ENCODE results near the gene VWA3A. TPM values are rescaled to one million over a fixed set of nuclear protein-coding genes. Genes with fewer than 3 reads are reported as not detected.

The VWA3A gene
- total RNA-seq, 1 donor from 2014 or later: not detected

DNA sequence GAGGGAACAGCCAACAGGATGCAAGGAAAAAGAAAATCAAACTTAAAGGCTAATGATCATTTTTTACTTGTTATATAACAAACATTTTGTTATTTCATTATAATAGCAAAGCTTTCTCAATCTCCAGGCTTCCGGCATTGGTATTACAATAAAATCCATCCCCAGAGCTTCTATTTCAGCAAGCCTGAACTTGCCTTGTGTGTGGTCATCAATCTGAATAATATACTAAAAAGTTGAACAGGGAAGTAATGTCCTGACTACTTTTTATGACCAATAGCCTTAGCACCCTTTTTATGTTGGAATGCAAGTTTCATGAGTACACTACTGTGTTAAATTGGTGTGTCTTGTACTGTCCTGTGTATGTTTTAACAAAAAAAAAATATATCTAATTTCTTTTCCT, 27.1 kb upstream of the VWA3A start:
- no peak for TF ChIP-seq EZH2 (IDR thresholded peaks at IDR 0.05; ENCODE audit: insufficient read depth, low read length)
- TF ChIP-seq, protein P1, sequence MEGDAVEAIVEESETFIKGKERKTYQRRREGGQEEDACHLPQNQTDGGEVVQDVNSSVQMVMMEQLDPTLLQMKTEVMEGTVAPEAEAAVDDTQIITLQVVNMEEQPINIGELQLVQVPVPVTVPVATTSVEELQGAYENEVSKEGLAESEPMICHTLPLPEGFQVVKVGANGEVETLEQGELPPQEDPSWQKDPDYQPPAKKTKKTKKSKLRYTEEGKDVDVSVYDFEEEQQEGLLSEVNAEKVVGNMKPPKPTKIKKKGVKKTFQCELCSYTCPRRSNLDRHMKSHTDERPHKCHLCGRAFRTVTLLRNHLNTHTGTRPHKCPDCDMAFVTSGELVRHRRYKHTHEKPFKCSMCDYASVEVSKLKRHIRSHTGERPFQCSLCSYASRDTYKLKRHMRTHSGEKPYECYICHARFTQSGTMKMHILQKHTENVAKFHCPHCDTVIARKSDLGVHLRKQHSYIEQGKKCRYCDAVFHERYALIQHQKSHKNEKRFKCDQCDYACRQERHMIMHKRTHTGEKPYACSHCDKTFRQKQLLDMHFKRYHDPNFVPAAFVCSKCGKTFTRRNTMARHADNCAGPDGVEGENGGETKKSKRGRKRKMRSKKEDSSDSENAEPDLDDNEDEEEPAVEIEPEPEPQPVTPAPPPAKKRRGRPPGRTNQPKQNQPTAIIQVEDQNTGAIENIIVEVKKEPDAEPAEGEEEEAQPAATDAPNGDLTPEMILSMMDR (IDR thresholded peaks at IDR 0.05; ENCODE audit: insufficient read depth, low read depth, low read length): no peak
- no peak overlapping the region for H3K27ac ChIP-seq (ENCODE audit: low read depth, low read length)
- peaks cover 33% of the 10 kb centered on the region for H3K79me2 ChIP-seq (ENCODE audit: insufficient read depth, low read length)
- no peak overlapping the region for H3K9ac ChIP-seq (ENCODE audit: low read length)
- H2AFZ ChIP-seq (ENCODE audit: low read depth, low read length): no peak overlapping the region
- H3K4me1 ChIP-seq (ENCODE audit: insufficient read depth, low read length): no peaks in the 10 kb centered on the region
- Mint-ChIP-seq H3K9me3 (ENCODE audit: unreplicated experiment) (peaks cover 5% of the 10 kb centered on the region), H3K4me1 (ENCODE audit: low read depth, unreplicated experiment) (peaks cover 11% of the 10 kb centered on the region), H3K27me3 (ENCODE audit: low read depth, unreplicated experiment) (no peaks in the 10 kb centered on the region), H3K27ac (ENCODE audit: unreplicated experiment) (no peak overlapping the region), H3K36me3 (ENCODE audit: low read depth, unreplicated experiment) (peaks cover 9% of the 10 kb centered on the region), H3K4me3 (ENCODE audit: unreplicated experiment) (no peak overlapping the region)
- H3K9me3 ChIP-seq (ENCODE audit: insufficient read depth, low read depth, low read length): no peaks in the 10 kb centered on the region
- H4K20me1 ChIP-seq (ENCODE audit: insufficient read depth, low read length): peaks cover 24% of the 10 kb centered on the region
- FAIRE-seq (no peak), DNase-seq (ENCODE audit: low read depth) (no peak)
- H3K4me3 ChIP-seq (ENCODE audit: insufficient read depth, low read depth, low read length): no peak overlapping the region
- no peak overlapping the region for H3K4me2 ChIP-seq (ENCODE audit: low read length)
- H3K27me3 ChIP-seq (ENCODE audit: insufficient read depth, low read length): no peaks in the 10 kb centered on the region
- no peaks in the 10 kb centered on the region for H3K36me3 ChIP-seq (ENCODE audit: insufficient read depth, low read length)

DNA sequence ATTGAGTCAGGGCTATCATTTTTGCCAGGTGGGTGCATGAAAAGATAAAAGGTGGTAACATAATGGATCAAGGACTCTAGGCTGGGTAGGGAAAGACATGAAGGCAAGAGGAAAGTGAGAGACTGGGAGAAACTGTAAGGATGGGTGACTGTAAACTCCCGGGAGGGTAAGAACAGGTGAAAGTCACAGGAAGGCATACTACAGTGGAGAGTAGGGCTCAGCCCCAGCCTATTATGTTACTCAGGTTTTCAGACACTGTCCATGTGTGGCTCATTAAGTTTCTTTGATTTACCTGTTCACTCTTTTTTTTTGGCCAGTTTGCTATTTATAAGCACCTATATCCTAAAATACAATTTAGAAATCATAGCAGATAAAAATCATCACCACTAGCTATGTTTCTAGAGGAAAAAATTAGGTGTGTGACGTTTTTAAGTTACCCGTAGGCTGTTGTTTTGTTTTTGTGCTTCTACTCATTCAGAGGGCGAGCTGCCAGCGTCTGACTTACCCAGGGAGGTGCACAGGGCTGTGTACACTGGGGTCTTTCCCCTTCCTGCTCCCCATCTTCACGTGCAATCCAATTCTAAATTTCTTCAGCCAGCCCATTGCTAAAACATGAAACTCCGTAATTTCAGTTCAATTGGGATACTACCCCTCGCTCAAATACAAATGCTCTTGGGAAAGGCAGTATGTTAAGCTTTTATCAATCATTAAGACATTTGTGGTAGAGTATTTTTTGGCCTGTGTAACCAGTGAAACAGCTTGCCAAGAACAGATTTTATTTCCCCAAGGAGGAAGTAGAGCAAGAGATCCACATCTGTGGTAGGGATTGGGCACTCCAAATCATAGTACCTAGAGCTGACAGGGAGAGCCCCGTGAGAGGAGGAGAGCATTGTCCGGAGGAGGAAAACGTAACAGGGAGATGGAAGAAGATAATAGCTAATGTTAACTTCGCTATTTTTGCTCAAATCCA, 21.7 kb upstream of the VWA3A start:
- H3K4me3 Mint-ChIP-seq (ENCODE audit: unreplicated experiment): no peak overlapping the region
- no peak overlapping the region for H3K27ac ChIP-seq (ENCODE audit: low read depth, low read length)
- H3K27ac Mint-ChIP-seq (ENCODE audit: unreplicated experiment): no peak overlapping the region
- H3K4me2 ChIP-seq (ENCODE audit: low read length): no peak overlapping the region
- H3K9ac ChIP-seq (ENCODE audit: low read length): no peak overlapping the region
- H3K27me3 ChIP-seq (ENCODE audit: insufficient read depth, low read length): no peaks in the 10 kb centered on the region
- H3K4me1 Mint-ChIP-seq (ENCODE audit: low read depth, unreplicated experiment): no peaks in the 10 kb centered on the region
- H4K20me1 ChIP-seq (ENCODE audit: insufficient read depth, low read length): peaks cover 33% of the 10 kb centered on the region
- H3K4me1 ChIP-seq (ENCODE audit: insufficient read depth, low read length): peaks cover 5% of the 10 kb centered on the region
- H3K27me3 Mint-ChIP-seq (ENCODE audit: low read depth, unreplicated experiment): no peaks in the 10 kb centered on the region
- no peak overlapping the region for H3K4me3 ChIP-seq (ENCODE audit: insufficient read depth, low read depth, low read length)
- no peak overlapping the region for H2AFZ ChIP-seq (ENCODE audit: low read depth, low read length)
- no peak for TF ChIP-seq EZH2 (IDR thresholded peaks at IDR 0.05; ENCODE audit: insufficient read depth, low read length)
- TF ChIP-seq, protein P1 (IDR thresholded peaks at IDR 0.05; ENCODE audit: insufficient read depth, low read depth, low read length): no peak
- H3K36me3 ChIP-seq (ENCODE audit: insufficient read depth, low read length): no peaks in the 10 kb centered on the region
- H3K79me2 ChIP-seq (ENCODE audit: insufficient read depth, low read length): peaks cover 31% of the 10 kb centered on the region
- FAIRE-seq: no peak
- H3K36me3 Mint-ChIP-seq (ENCODE audit: low read depth, unreplicated experiment): peaks cover 9% of the 10 kb centered on the region
- H3K9me3 ChIP-seq (ENCODE audit: insufficient read depth, low read depth, low read length): no peaks in the 10 kb centered on the region
- peaks cover 5% of the 10 kb centered on the region for H3K9me3 Mint-ChIP-seq (ENCODE audit: unreplicated experiment)
- peak; percentile 55 for DNase-seq (ENCODE audit: low read depth)
